ENCODE results near the gene ADCY9.

The ADCY9 gene

DNA sequence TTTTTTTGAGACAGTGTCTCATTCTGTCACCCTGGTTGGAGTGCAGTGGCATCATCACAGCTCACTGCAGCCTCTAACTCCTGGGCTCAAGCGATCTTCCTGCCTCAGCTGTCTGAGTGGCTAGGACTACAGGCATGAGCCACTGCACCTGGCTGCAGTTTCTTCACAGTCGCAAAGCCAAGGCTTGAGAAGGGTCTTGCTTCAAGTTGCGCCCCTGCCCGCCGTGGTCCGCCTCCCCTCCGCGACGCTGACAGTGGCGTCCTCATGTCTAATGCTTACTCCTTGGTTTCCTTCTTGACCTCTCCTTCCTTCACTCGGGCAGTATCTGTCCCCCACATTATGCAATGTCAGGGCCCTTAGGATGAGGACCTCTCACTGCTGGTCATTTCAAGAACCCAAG is 112.7 kb downstream of the ADCY9 start:
- POLR2A ChIA-PET, result no interaction called here

DNA sequence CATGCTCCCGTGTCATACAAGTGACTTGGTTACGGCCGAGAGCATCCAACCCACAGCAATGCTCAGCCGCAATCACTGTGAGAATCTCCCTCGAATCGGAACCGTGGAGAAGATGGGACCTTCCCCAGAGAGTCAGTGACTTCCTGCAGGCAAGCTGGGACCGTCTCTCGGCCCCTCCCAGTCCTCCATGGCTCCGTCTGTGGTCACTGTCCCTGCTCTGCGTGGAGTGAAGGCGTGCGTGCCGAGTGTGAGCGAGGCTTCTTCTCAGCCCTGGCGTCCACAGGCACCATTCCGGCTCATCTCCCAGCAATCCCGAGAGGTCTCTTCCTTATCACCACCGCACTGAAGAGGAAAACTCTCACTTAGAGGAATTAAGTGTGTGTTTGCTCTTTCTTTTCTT is 113.1 kb downstream of the ADCY9 start:
- ChIA-PET CTCF (no interaction called here), POLR2A (no interaction called here)
- DNase-seq (ENCODE audit: low read depth, low spot score), result no peak
- H3K4me3 ChIP-seq (ENCODE audit: low read depth, low read length), result no peak overlapping the region
- TF ChIP-seq, protein P1, sequence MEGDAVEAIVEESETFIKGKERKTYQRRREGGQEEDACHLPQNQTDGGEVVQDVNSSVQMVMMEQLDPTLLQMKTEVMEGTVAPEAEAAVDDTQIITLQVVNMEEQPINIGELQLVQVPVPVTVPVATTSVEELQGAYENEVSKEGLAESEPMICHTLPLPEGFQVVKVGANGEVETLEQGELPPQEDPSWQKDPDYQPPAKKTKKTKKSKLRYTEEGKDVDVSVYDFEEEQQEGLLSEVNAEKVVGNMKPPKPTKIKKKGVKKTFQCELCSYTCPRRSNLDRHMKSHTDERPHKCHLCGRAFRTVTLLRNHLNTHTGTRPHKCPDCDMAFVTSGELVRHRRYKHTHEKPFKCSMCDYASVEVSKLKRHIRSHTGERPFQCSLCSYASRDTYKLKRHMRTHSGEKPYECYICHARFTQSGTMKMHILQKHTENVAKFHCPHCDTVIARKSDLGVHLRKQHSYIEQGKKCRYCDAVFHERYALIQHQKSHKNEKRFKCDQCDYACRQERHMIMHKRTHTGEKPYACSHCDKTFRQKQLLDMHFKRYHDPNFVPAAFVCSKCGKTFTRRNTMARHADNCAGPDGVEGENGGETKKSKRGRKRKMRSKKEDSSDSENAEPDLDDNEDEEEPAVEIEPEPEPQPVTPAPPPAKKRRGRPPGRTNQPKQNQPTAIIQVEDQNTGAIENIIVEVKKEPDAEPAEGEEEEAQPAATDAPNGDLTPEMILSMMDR (IDR thresholded peaks at IDR 0.05; ENCODE audit: insufficient read depth, low read length, missing control alignments), result no peak

More for the DNA sequence above, 112.7 kb downstream of the ADCY9 start:
- no peak overlapping the region for H3K4me3 ChIP-seq (ENCODE audit: low read depth, low read length)
- DNase-seq (ENCODE audit: low read depth, low spot score), result no peak
- CTCF ChIA-PET, result no interaction called here
- TF ChIP-seq, protein P1 (IDR thresholded peaks at IDR 0.05; ENCODE audit: insufficient read depth, low read length, missing control alignments), result no peak

DNA sequence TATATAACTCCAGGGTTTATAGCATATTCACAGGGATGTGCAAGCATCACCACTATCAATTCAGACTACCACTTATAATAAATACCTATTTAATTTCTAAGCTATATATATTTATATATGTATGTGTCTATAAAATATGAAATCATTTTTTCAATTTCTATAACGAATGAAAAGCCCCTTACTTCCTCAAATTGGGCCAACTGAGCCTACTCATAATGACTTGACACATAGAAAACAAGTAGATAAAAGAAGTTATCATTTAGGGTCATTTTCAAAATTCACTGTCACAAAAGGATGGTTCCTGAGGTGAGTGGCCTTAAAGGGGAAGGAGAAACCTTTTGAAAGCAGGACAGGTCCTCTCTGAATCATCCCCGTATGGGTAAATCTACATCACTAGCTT is 114.1 kb downstream of the ADCY9 start:
- DNase-seq (ENCODE audit: low read depth, low spot score), result no peak
- CTCF ChIA-PET, result interaction anchor here (0.8 to 2.4 kb wide), 3 partner anchors 13 to 251 kb away, joined by 3 to 8 read pairs (median 3); no protein-coding TSS in a partner anchor
- TF ChIP-seq, protein P1 (IDR thresholded peaks at IDR 0.05; ENCODE audit: insufficient read depth, low read length, missing control alignments), result no peak
- POLR2A ChIA-PET, result no interaction called here
- no peak overlapping the region for H3K4me3 ChIP-seq (ENCODE audit: low read depth, low read length)

DNA sequence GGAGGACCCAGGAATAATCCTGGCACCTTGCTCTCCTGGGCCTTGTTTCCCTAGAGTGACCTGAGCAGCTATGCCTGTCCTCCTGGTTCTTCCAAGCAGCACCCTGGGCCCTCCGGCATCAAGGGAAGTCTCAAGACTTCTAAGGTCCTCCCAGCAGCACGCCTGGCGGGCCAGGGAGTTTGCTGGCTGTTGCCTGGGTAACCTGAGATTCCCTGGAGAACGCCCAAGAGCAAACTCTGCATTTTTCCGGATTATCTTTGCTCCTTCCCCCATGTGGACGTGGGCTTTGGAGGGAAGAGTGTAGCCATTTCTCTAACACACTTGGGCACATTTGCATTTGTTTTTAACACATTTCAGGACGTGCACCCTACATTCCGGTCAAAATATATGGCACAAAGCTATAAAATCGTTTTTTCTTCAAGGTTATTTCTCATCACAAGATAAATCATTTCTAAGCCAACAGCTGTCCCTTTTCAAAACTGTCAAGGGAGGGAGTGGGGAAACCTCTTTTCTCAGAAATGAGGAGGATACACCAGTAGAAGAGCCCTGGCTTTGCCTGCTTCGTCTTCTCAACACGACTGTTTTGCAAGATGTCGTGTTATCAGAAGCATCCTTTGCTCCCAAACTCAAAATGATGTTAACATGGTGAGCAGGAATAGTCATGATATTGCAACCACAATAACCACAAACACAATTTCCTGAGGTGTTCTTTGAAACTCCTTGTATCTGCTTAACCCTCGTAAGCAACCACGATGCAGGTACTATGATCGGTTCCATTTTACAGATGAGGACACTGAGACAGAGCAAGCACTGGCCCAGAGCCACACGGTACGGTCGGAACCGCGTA is 116.5 kb downstream of the ADCY9 start:
- ChIA-PET CTCF (interaction anchor here (0.8 to 3.0 kb wide), 4 partner anchors 17 to 310 kb away, joined by 3 to 10 read pairs (median 4); no protein-coding TSS in a partner anchor), POLR2A (no interaction called here)
- no peak for DNase-seq (ENCODE audit: low read depth, low spot score)

DNA sequence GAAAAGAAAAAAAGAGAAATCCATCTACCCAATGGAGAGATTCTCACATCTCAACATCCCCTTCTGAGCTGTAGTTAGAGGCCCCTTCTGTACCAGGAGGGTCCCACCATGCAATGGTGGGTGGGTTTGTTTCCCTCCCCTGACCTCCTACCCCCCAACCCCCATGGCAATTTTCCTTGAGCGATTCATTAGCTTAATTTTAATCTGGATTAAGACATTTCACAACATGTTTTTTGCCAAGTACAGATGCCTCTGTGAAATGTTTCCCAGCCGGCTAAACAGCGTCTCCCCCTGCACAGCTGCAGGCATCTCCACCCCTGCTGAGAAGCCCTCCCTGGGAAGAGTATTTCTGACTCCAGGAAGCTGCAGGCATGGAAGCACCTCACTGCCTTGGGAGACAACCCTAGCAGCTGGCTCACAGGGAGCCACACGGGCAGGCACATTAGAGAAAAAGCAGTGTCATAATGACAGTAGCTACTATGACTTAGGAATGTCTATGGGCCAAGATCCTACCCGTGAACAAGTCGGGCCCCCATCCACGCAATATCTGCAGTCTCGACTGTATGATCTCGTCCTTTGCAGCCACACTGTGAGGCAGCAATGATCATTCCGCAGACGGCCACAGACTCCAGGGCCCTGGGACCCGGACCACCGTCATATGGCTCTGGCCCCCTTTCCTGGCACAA is 117.3 kb downstream of the ADCY9 start:
- no peak overlapping the region for H3K4me3 ChIP-seq (ENCODE audit: low read depth, low read length)
- no peak for DNase-seq (ENCODE audit: low read depth, low spot score)
- TF ChIP-seq, protein P1 (IDR thresholded peaks at IDR 0.05; ENCODE audit: insufficient read depth, low read length, missing control alignments), result no peak
- ChIA-PET POLR2A (no interaction called here), CTCF (interaction anchor here (0.8 to 3.0 kb wide), 4 partner anchors 16 to 309 kb away, joined by 3 to 10 read pairs (median 4); no protein-coding TSS in a partner anchor)

More for the DNA sequence above, 116.5 kb downstream of the ADCY9 start:
- TF ChIP-seq, protein P1 (IDR thresholded peaks at IDR 0.05; ENCODE audit: insufficient read depth, low read length, missing control alignments), result no peak
- no peak overlapping the region for H3K4me3 ChIP-seq (ENCODE audit: low read depth, low read length)

DNA sequence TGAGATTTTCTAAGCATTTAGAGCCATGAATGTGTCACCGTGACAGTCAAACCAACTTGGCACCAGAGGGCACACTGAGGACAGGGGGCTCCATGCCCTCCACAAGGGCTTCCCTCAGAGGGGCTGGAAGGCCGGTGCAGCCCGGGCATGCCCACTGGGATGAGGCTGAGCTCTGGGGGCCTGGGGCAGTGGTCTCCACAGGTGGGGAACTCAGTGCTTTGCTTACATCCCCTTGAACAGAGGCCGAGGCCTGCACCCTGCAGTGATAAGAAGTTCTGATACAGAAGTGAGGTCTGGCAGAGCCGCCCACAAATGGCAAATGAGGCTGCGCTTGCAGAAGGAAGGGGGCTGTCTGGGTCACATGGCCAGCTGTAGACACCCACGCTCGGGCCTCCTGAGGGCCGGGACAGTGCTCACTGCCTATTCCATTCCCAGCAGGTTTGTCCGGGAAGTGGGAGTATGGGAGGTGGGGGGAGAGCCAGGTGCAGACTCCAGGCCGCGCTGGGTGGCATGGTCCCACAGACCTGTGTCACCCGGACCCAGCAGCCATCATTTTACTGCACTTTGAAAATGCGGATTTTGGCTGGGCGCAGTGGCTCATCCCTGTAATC is 118.9 kb downstream of the ADCY9 start:
- TF ChIP-seq, protein P1 (IDR thresholded peaks at IDR 0.05; ENCODE audit: insufficient read depth, low read length, missing control alignments), result no peak
- POLR2A ChIA-PET, result no interaction called here
- DNase-seq (ENCODE audit: low read depth, low spot score), result no peak
- H3K4me3 ChIP-seq (ENCODE audit: low read depth, low read length), result no peak overlapping the region
- CTCF ChIA-PET, result interaction anchor here (3.0 kb wide), 1 partner anchor 256 kb away, joined by 10 read pairs; no protein-coding TSS in a partner anchor
